Pancreas (tissue), 10 donors: ENCODE data around the gene MTARC1. TPM values are rescaled to one million over a fixed set of nuclear protein-coding genes. Genes with fewer than 3 reads are reported as not detected.

Source experiments
- ATAC-seq, 4 donors: fragments of 200-7000 bp; cut with Tn5 transposase; one replicate each; pipeline versions ENCODE4 v1.8.0 to v1.9.1; 2020; ENCODE audit warnings: mild to moderate bottlenecking in 4 of 4, moderate library complexity in 4 of 4
- DNase-seq, 6 donors: peaks; one replicate each; pipeline ENCODE4 v3.0.0-alpha.2; 2020
- FAIRE-seq: peaks from 2 replicates; lab custom pipeline; 2012; peaks lifted over from hg19 to GRCh38; lab: Jason Lieb, UNC
- H3K27ac ChIP-seq, 4 donors: fragments of 200-600 bp; sonication (generic); 1 replicate in 3 of 4; 2 replicates in 1 of 4; pipeline versions ENCODE4 v1.5.0 to v1.8.0; 2020
- H3K27me3 ChIP-seq, 4 donors: fragments of 200-600 bp; one replicate each; pipeline ENCODE4 v1.8.0; 2021
- H3K36me3 ChIP-seq, 3 donors: fragments of 200-600 bp; sonication (generic) in 1 of 3; one replicate each; pipeline versions ENCODE4 v1.5.0 to v1.8.0; 2020 to 2021
- H3K4me1 ChIP-seq, 3 donors: fragments of 200-600 bp; one replicate each; pipeline ENCODE4 v1.8.0; 2021
- H3K4me3 ChIP-seq, 4 donors: fragments of 200-600 bp; sonication (generic) in 2 of 4; one replicate each; pipeline versions ENCODE4 v1.5.0 to v1.8.0; 2020 to 2021
- H3K9me3 ChIP-seq, 4 donors: fragments of 200-600 bp; one replicate each; pipeline ENCODE4 v1.8.0; 2021
- CTCF ChIP-seq, 4 donors: fragments of 200-600 bp; sonication (generic) in 3 of 4; IDR thresholded peaks; one replicate each; pipeline versions ENCODE4 v1.5.0 to v1.8.0; 2021; ENCODE audit warnings: antibody characterized with exemption in 4 of 4
- WGBS, 2 donors: extraction: QIAGEN DNeasy Blood & Tissue Kit; methylation state at CpG; one replicate each; pipeline ENCODE4 v1.1.7; 2013; 5-methylcytosine and 5-hydroxymethylcytosine counted together
- intact Hi-C, 3 donors: fragments of 100-400 bp; cut with DNase I; formaldehyde crosslinking; loops; one replicate each; pipeline versions ENCODE4 v1.11.1 to v1.14.2; 2022
- polyA plus RNA-seq, 2 donors: library from polyadenylated mRNA; stranded (reverse); fragments of 200-250 nt; gene quantifications; one replicate each; pipeline ENCODE4 v1.2.3, GENCODE V29; 2013
- total RNA-seq, 6 donors: library from RNA; stranded (reverse); fragmentation: NEBNext Ultra II Directional in 4 of 6; extraction: Animal tissue kit (Norgen Biotek cat#: 25700) in 4 of 6; gene quantifications; one replicate each; pipeline versions ENCODE4 v1.2.1 to v1.2.4, GENCODE V29; 2021 to 2023
- donor health status: healthy with polysubstance abuse.
- donor health status: DM: no; HTN: no; CAD: no; lungs with moderate emphysema.
- donor health status: DM: no; HTN: no; CAD: no.
- donor health status: control.
- donor health status: control.
- donor health status: Bipolar disorder and iron deficiency.
- donor health status: DM: yes; HTN: yes; CAD: no.
- donor health status: DM: no; HTN: no; CAD: no.
- donor health status: DM: no; HTN: no; CAD: no.
- donor health status: DM: yes; HTN: yes; CAD: no.

MTARC1 gene
- total and polyA plus RNA-seq, 8 donors = 2.5 to 10.8 (median 7.1) TPM

GRCh38 chr1:220746851-220747250, 39.9 kb upstream of the MTARC1 start:
- Histone ChIP-seq H3K4me3 (no peak overlapping the region), H3K4me1 (peaks cover 20 to 28% (median 21%) of the 10 kb centered on the region in 3 donors), H3K27me3 (no peaks in the 10 kb centered on the region), H3K9me3 (no peaks in the 10 kb centered on the region), H3K36me3 (no peaks in the 10 kb centered on the region), H3K27ac (no peak overlapping the region)
- 91 to 93% methylated on average over 3 of the region's 3 CpGs for WGBS, 2 donors
- ATAC-seq = no peak
- FAIRE-seq = no peak
- DNase-seq = no peak
- TF ChIP-seq CTCF (IDR thresholded peaks at IDR 0.05) = no peak
- intact Hi-C loops = no loop called here

GRCh38 chr1:220747437-220748088, 39.1 kb upstream of the MTARC1 start:
- Histone ChIP-seq H3K27ac (peak overlapping the region; percentile 82 to 96 (median 88)), H3K27me3 (no peaks in the 10 kb centered on the region), H3K4me3 (peak overlapping the region; percentile 55 to 82 (median 72)), H3K36me3 (no peaks in the 10 kb centered on the region), H3K4me1 (peaks cover 22 to 32% (median 23%) of the 10 kb centered on the region in 3 donors), H3K9me3 (no peaks in the 10 kb centered on the region)
- WGBS, 2 donors = 9 to 14% methylated on average over 18 of the region's 18 CpGs
- TF ChIP-seq CTCF (IDR thresholded peaks at IDR 0.05) = no peak
- DNase-seq (no peak), ATAC-seq (peak in 1 of 4 donors; percentile 16), FAIRE-seq (no peak)
- intact Hi-C loops = no loop called here

GRCh38 chr1:220748089-220748934, 38.4 kb upstream of the MTARC1 start, which contains the start of gene MTARC2:
MTARC2 (plus strand) TSS chr1:220748322; CDS start chr1:220748532, 210 bp downstream.
- FAIRE-seq = no peak

GRCh38 chr1:220748936-220749335, 37.8 kb upstream of the MTARC1 start:
- no peaks in the 10 kb centered on the region for H3K9me3 ChIP-seq
- FAIRE-seq (no peak), ATAC-seq (no peak), DNase-seq (no peak)
- peak overlapping the region; percentile 55 to 82 (median 72) for H3K4me3 ChIP-seq
- peak overlapping the region; percentile 82 to 96 (median 88) for H3K27ac ChIP-seq
- intact Hi-C loops = no loop called here
- no peak for TF ChIP-seq CTCF (IDR thresholded peaks at IDR 0.05)
- no peaks in the 10 kb centered on the region for H3K27me3 ChIP-seq
- H3K36me3 ChIP-seq = no peaks in the 10 kb centered on the region
- WGBS, 2 donors = 0 to 3% methylated on average over 3 of the region's 3 CpGs
- peaks cover 22 to 32% (median 23%) of the 10 kb centered on the region in 3 donors for H3K4me1 ChIP-seq

More at GRCh38 chr1:220748089-220748934, 38.4 kb upstream of the MTARC1 start, which contains the start of gene MTARC2:
- DNase-seq = peak; percentile 77 to 87 (median 86)
- WGBS, 2 donors = 0 to 1% methylated on average over 57 to 77 of the region's 77 CpGs
- no peaks in the 10 kb centered on the region for H3K36me3 ChIP-seq
- H3K27ac ChIP-seq = peak within 1 kb of the TSS; percentile 82 to 96 (median 88)
- intact Hi-C loops = no loop called here
- H3K9me3 ChIP-seq = no peaks in the 10 kb centered on the region
- H3K4me1 ChIP-seq = peaks cover 22 to 32% (median 23%) of the 10 kb centered on the region in 3 donors
- peak within 1 kb of the TSS; percentile 55 to 82 (median 72) for H3K4me3 ChIP-seq
- no peaks in the 10 kb centered on the region for H3K27me3 ChIP-seq
- no peak for TF ChIP-seq CTCF (IDR thresholded peaks at IDR 0.05)
- peak; percentile 84 to 94 (median 91) for ATAC-seq
